Mucosa of rectum (tissue), 2 donors: Measurements from ENCODE around the gene ALDH16A1.
"Not testable (repeated sequence)": the region's sequence is repeated elsewhere in the genome, so short reads cannot be mapped to it uniquely, and the experiment has no call there.

Source experiments
- H3K27ac ChIP-seq, 2 donors: one replicate each; pipeline ENCODE4 v1.7.0; 2013; ENCODE audit warnings: inconsistent platforms in 2 of 2, low read depth in 2 of 2, low read length in 2 of 2
- H3K27me3 ChIP-seq, 2 donors: one replicate each; pipeline ENCODE4 v1.7.0; 2013; ENCODE audit warnings: low read length in 2 of 2; ENCODE audit not compliant: control insufficient read depth in 2 of 2, insufficient read depth in 2 of 2
- H3K36me3 ChIP-seq, 2 donors: one replicate each; pipeline ENCODE4 v1.7.0; 2013; ENCODE audit warnings: low read length in 2 of 2; ENCODE audit not compliant: control insufficient read depth in 2 of 2, insufficient read depth in 2 of 2
- H3K4me1 ChIP-seq, 2 donors: one replicate each; pipeline ENCODE4 v1.7.0; 2013; ENCODE audit warnings: low read length in 2 of 2, mild to moderate bottlenecking in 1 of 2; ENCODE audit not compliant: control insufficient read depth in 2 of 2, insufficient read depth in 2 of 2
- H3K4me3 ChIP-seq, 2 donors: one replicate each; pipeline ENCODE4 v1.7.0; 2013; ENCODE audit warnings: low read length in 2 of 2
- H3K9ac ChIP-seq, 2 donors: one replicate each; pipeline ENCODE4 v1.7.0; 2013; ENCODE audit warnings: low read length in 2 of 2, low read depth in 1 of 2, mild to moderate bottlenecking in 1 of 2
- H3K9me3 ChIP-seq, 2 donors: one replicate each; pipeline ENCODE4 v1.7.0; 2013; ENCODE audit warnings: low read length in 2 of 2; ENCODE audit not compliant: control insufficient read depth in 2 of 2
- donor health status: healthy.
- donor health status: Normal muscosa, but diverticular disease.

ALDH16A1 gene

GRCh38 chr19:49461130-49461529, 8.1 kb downstream of the ALDH16A1 start:
- H3K4me3 ChIP-seq, H3K9ac ChIP-seq, H3K27ac ChIP-seq, H3K9me3 ChIP-seq, H3K27me3 ChIP-seq, H3K4me1 ChIP-seq: not testable (repeated sequence)
- peaks cover 4 to 14% of the 10 kb centered on the region in 2 donors for H3K36me3 ChIP-seq

- no peaks in the 10 kb centered on the region for H3K9me3 ChIP-seq
- H3K4me1 ChIP-seq, result peaks cover 3 to 6% of the 10 kb centered on the region in 2 donors
- no peak overlapping the region for H3K9ac ChIP-seq
- no peak overlapping the region for H3K4me3 ChIP-seq
- H3K27ac ChIP-seq, result no peak overlapping the region
- H3K36me3 ChIP-seq, result peaks cover 7 to 17% of the 10 kb centered on the region in 2 donors
- H3K27me3 ChIP-seq, result no peaks in the 10 kb centered on the region
These were observed 8.6 kb downstream of the ALDH16A1 start for GRCh38 chr19:49461656-49462055.

- Histone ChIP-seq H3K27ac (no peak overlapping the region), H3K4me1 (peaks cover 3 to 6% of the 10 kb centered on the region in 2 donors), H3K4me3 (no peak overlapping the region), H3K27me3 (no peaks in the 10 kb centered on the region), H3K36me3 (peaks cover 7 to 17% of the 10 kb centered on the region in 2 donors), H3K9me3 (no peaks in the 10 kb centered on the region), H3K9ac (no peak overlapping the region)
These were observed 9.5 kb downstream of the ALDH16A1 start for GRCh38 chr19:49462492-49462891.

- H3K9me3 ChIP-seq, result no peaks in the 10 kb centered on the region
- no peak overlapping the region for H3K9ac ChIP-seq
- peaks cover 7 to 16% of the 10 kb centered on the region in 2 donors for H3K36me3 ChIP-seq
- H3K27me3 ChIP-seq, result no peaks in the 10 kb centered on the region
- no peak overlapping the region for H3K27ac ChIP-seq
- H3K4me3 ChIP-seq, result no peak overlapping the region
- peaks cover 3 to 7% of the 10 kb centered on the region in 2 donors for H3K4me1 ChIP-seq
These were observed 11.1 kb downstream of the ALDH16A1 start for GRCh38 chr19:49463960-49464740.

GRCh38 chr19:49465371-49465770, 12.3 kb downstream of the ALDH16A1 start:
- peaks cover 7 to 10% of the 10 kb centered on the region in 2 donors for H3K36me3 ChIP-seq
- no peak overlapping the region for H3K9ac ChIP-seq
- H3K27me3 ChIP-seq, result no peaks in the 10 kb centered on the region
- peaks cover 5 to 12% of the 10 kb centered on the region in 2 donors for H3K4me1 ChIP-seq
- no peaks in the 10 kb centered on the region for H3K9me3 ChIP-seq
- H3K27ac ChIP-seq, result no peak overlapping the region
- H3K4me3 ChIP-seq, result no peak overlapping the region

GRCh38 chr19:49468199-49468598, 15.2 kb downstream of the ALDH16A1 start:
- H3K4me3 ChIP-seq, result no peak overlapping the region
- H3K27me3 ChIP-seq, result no peaks in the 10 kb centered on the region
- no peak overlapping the region for H3K9ac ChIP-seq
- peak overlapping the region in 1 of 2 donors; percentile 73 for H3K27ac ChIP-seq
- H3K36me3 ChIP-seq, result peaks cover 7 to 10% of the 10 kb centered on the region in 2 donors
- H3K4me1 ChIP-seq, result peaks cover 5 to 12% of the 10 kb centered on the region in 2 donors
- H3K9me3 ChIP-seq, result no peaks in the 10 kb centered on the region

- peak overlapping the region; percentile 42 to 73 for H3K27ac ChIP-seq
- H3K36me3 ChIP-seq, result peaks cover 7 to 9% of the 10 kb centered on the region in 2 donors
These were observed 15.9 kb downstream of the ALDH16A1 start for GRCh38 chr19:49468746-49469447.

GRCh38 chr19:49469828-49470614, 17.0 kb downstream of the ALDH16A1 start:
- Histone ChIP-seq H3K4me3 (no peak overlapping the region), H3K9ac (peak overlapping the region in 1 of 2 donors; percentile 47), H3K27me3 (no peaks in the 10 kb centered on the region), H3K4me1 (peaks cover 12 to 17% of the 10 kb centered on the region in 2 donors), H3K36me3 (peaks cover 4 to 7% of the 10 kb centered on the region in 2 donors), H3K9me3 (no peaks in the 10 kb centered on the region), H3K27ac (peak overlapping the region in 1 of 2 donors; percentile 71)

More at GRCh38 chr19:49468746-49469447, 15.9 kb downstream of the ALDH16A1 start:
- no peaks in the 10 kb centered on the region for H3K27me3 ChIP-seq
- H3K4me1 ChIP-seq, result peaks cover 10 to 15% of the 10 kb centered on the region in 2 donors
- peak overlapping the region in 1 of 2 donors; percentile 6 for H3K9ac ChIP-seq
- no peak overlapping the region for H3K4me3 ChIP-seq
- H3K9me3 ChIP-seq, result no peaks in the 10 kb centered on the region

GRCh38 chr19:49470615-49470978, 17.6 kb downstream of the ALDH16A1 start:
- peaks cover 12 to 17% of the 10 kb centered on the region in 2 donors for H3K4me1 ChIP-seq
- H3K4me3 ChIP-seq, result no peak overlapping the region
- H3K9ac ChIP-seq, result no peak overlapping the region
- H3K36me3 ChIP-seq, result peaks cover 3 to 5% of the 10 kb centered on the region in 2 donors
- H3K27me3 ChIP-seq, result no peaks in the 10 kb centered on the region
- H3K27ac ChIP-seq, result no peak overlapping the region
- H3K9me3 ChIP-seq, result no peaks in the 10 kb centered on the region
